ENCODE data around the gene SACS. TPM values are rescaled to one million over a fixed set of nuclear protein-coding genes. Genes with fewer than 3 reads are reported as not detected.
A peak's percentile ranks its signal among the peaks of the same experiment; 100 is the strongest.

SACS gene
- total RNA-seq, 2 experiments from 2014 or later, result 27.4 to 30.9 TPM

DNA sequence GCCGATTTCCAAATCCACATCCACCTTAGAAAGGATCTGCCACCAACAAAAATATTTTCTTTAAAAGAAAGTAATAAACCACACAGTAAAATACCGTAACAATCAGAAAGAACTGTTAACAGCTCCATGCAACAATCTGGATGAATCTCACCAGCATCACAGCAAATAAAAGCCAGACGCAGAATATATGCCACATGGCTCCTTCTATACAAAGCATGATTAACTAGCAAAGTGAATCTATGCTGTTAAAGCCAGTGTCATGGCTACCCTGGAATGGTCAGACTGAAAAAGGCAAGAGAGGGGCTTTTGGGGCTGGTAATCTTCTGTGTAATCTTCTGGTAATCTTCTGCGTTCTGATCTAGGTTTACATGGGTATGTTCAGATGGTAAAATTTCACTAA is 81.3 kb downstream of the SACS start:
- DNase-seq, result no peak
- POLR2A ChIA-PET, result no interaction called here
- ATAC-seq (ENCODE audit: low read depth), result no peak
- Mint-ChIP-seq H3K4me1 (peaks cover 5% of the 10 kb centered on the region), H3K27me3 (no peaks in the 10 kb centered on the region), H3K9me3 (peaks cover 3% of the 10 kb centered on the region), H3K4me3 (no peak overlapping the region), H3K27ac (no peak overlapping the region), H3K36me3 (peaks cover 66% of the 10 kb centered on the region)

DNA sequence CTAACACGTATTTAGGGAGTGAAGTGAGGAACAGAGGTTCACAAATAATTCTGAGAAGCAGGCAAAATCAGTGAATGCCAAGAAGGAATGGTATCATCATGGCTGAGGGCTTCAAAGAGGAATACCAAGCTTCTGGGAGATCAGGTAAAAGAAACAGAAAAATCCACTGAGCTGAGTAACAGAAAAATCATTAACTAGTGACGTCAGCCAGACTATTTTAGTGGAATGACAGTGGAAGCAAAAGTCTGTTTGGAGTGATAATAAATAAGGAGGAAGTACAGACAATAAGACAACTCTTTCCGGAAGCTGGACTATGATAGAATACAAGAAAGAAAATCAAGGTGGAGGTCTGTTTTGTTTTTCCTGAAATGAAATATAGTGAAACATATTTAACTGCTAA is 83.5 kb downstream of the SACS start:
- Mint-ChIP-seq H3K4me3 (no peak overlapping the region), H3K27ac (no peak overlapping the region), H3K4me1 (peaks cover 8% of the 10 kb centered on the region), H3K27me3 (no peaks in the 10 kb centered on the region), H3K9me3 (peaks cover 3% of the 10 kb centered on the region), H3K36me3 (peaks cover 73% of the 10 kb centered on the region)
- DNase-seq (no peak), ATAC-seq (ENCODE audit: low read depth) (no peak)
- POLR2A ChIA-PET, result no interaction called here

DNA sequence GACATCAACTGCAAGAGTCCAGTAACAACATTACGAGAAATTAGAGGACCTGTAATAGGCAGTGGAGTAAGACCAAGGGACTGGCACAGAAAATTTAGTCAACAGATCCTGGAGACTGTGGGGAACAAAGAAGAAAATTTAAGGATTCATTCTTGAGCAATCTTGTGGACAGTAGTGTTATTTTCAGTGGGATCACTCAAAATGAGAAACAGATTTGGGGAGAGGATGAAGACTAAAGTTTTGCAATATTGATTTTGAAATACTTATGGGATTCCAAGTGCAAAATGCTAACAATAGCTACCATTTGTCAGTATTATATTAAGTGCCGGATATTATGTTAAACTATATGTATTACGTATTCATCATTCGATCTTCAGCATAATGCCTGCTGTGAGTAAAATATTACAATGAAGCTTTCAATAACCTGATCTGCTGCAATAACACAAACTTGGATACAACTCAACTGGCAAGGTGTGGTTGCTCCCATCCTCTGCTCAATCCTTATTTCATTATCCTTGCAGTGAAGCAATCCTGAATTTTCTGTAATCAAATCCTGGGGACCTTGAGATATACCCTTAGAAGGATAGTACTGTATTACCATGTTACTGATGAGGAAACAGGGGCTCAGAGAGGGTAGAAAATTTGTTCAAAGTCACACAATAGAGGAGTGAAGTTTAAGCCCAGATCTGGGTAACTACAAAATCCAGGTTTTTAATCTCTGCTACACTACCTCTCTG is 84.2 kb downstream of the SACS start:
- Mint-ChIP-seq H3K9me3 (peaks cover 3% of the 10 kb centered on the region), H3K27me3 (no peaks in the 10 kb centered on the region), H3K36me3 (peaks cover 73% of the 10 kb centered on the region), H3K27ac (no peak overlapping the region), H3K4me1 (peaks cover 8% of the 10 kb centered on the region), H3K4me3 (no peak overlapping the region)
- ATAC-seq (ENCODE audit: low read depth) (no peak), DNase-seq (no peak)
- POLR2A ChIA-PET, result no interaction called here

DNA sequence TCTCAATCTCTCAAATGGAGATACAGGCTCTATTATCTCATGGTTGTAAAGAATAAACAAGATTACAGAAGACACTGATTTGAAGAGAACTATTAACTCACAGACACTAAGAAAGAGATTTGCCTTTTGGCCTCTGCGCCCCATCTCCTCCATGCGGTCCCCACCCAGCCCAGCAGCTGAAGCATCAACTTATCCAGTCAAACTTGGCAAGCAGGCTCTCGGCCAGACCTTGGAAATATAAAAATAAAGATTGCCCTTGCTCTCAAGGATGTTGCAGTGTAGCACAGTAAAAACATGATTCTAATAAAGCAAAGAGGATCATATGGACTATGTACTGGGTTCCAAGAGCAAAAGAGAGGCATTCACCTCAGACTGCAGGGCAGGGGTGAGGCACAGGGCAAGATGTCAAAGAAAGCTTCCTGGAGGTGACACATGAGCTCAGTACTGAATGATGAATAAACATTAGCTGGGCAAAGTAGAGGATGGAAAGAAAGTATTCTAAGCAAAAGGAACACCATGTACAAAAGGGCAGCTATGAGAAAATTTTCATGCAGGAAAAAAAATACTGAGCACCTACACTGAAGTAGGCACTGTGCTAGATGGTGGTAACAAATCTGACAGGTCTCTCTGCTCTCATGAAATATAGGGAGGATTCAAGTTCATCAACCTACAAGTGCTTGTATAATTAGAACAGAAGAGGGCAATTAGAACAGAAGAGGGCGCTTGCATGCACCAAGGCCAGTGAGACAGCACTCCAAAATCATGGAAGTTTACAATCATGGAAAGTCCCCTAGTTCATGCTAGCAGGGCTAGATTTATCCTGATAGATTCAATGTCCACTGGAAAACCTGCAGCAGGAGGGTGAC is 85.0 kb downstream of the SACS start:
- H3K9me3 Mint-ChIP-seq, result peaks cover 3% of the 10 kb centered on the region
- H3K4me1 Mint-ChIP-seq, result peaks cover 8% of the 10 kb centered on the region
- no peaks in the 10 kb centered on the region for H3K27me3 Mint-ChIP-seq
- no peak overlapping the region for H3K4me3 Mint-ChIP-seq
- DNase-seq (no peak), ATAC-seq (ENCODE audit: low read depth) (no peak)
- POLR2A ChIA-PET, result no interaction called here
- H3K27ac Mint-ChIP-seq, result no peak overlapping the region
- peaks cover 75% of the 10 kb centered on the region for H3K36me3 Mint-ChIP-seq

DNA sequence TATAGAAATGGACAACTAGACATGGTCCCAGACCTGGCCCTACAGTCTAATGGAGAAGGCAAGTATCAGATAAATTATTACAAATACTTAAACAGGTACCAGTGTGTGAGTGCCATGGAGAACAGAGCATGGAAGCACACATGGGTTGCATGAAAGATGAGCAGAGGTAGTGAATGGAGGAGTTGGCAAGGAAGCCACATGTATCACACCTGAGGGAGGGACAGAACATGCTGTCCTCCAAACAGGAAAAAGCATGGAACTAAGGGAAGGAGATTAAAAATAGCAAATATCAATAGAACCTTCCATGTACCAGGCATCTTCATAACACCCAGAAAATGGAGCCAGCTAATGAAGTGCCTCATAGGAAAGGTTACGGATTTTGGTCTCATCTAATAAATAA is 85.9 kb downstream of the SACS start:
- peaks cover 74% of the 10 kb centered on the region for H3K36me3 Mint-ChIP-seq
- no peak for ATAC-seq (ENCODE audit: low read depth)
- H3K9me3 Mint-ChIP-seq, result peaks cover 5% of the 10 kb centered on the region
- H3K4me1 Mint-ChIP-seq, result peaks cover 8% of the 10 kb centered on the region
- no peak for DNase-seq
- POLR2A ChIA-PET, result no interaction called here
- no peak overlapping the region for H3K4me3 Mint-ChIP-seq
- no peak overlapping the region for H3K27ac Mint-ChIP-seq
- H3K27me3 Mint-ChIP-seq, result no peaks in the 10 kb centered on the region

DNA sequence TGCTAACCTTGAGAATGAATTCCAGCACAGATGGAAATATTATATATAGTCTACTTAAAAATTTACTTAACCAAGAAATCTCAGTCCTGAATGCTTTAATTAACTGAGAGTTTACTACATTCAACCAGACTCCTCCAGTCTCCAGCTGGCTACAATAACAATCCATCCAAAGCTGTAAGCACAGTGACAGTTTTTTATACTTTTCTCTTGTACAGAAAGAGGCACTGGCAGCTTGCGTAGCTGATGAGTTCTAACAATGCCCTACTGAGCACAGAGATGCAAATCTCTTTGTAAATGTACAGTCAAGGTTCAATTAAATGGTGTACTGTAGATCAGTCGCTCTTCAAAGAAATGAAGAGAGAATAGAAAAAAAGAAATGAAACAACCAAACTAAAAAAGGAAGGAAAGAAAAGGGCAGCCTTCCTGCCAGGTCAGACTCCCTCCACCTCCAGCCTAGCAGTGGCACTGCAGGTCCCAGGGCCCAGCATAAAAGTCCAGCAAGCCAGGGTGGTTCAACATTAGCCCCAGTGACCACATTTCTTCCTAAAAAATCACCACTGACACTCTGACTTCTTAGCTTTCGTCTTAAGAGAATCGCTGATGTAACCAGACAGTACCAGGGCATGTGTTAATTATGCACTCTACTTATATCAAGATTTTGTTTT is 88.4 kb downstream of the SACS start:
- DNase-seq, result no peak
- POLR2A ChIA-PET, result no interaction called here
- peaks cover 5% of the 10 kb centered on the region for H3K4me1 Mint-ChIP-seq
- H3K4me3 Mint-ChIP-seq, result no peak overlapping the region
- ATAC-seq (ENCODE audit: low read depth), result no peak
- no peaks in the 10 kb centered on the region for H3K27me3 Mint-ChIP-seq
- peaks cover 9% of the 10 kb centered on the region for H3K9me3 Mint-ChIP-seq
- H3K36me3 Mint-ChIP-seq, result peaks cover 75% of the 10 kb centered on the region
- no peak overlapping the region for H3K27ac Mint-ChIP-seq

DNA sequence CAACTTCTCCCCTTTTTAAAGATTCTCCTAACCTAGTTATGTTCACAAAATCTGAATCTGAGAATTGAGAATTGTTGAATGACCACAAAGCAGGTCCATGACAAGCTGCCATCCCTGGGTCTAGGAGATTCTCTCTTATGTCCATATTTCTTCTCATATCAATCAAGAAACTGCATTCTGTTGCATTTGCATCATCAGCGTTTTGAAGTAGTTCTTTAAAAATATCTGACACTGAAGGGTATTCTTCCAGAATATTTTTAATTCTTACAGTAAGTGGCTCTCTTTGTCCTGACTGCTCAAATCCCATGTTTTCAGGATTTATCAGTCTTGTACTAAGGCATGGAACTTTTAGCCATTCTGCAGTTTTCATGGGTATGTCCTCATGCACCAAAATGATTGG is 94.3 kb downstream of the SACS start:
- POLR2A ChIA-PET, result no interaction called here
- H3K27ac Mint-ChIP-seq, result no peak overlapping the region

DNA sequence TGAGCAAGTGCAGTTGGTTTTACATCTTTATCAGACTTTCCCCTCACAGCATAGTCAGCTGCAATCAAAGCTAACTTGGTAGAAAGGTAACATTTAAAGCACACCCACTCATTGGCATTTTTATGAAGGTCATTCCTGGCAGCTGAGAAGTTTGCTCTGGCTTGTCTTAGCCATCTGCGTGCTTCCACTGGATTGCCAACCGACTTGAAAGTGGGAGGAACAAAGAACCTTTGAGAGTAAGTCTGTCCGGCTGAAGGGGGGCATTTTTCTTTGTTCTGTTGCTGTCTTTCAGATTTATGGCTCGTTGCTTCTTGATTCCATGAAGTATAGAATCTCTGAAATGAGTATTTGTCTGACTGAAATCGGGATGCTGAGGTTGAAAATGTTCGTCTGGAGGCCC is 103.1 kb downstream of the SACS start:
- Mint-ChIP-seq H3K9me3 (peaks cover 11% of the 10 kb centered on the region), H3K36me3 (peaks cover 41% of the 10 kb centered on the region), H3K27ac (no peak overlapping the region), H3K4me1 (no peaks in the 10 kb centered on the region), H3K27me3 (no peaks in the 10 kb centered on the region), H3K4me3 (no peak overlapping the region)
- DNase-seq, result no peak
- no peak for ATAC-seq (ENCODE audit: low read depth)
- POLR2A ChIA-PET, result no interaction called here

More for the DNA sequence above, 94.3 kb downstream of the SACS start:
- Mint-ChIP-seq H3K4me1 (no peaks in the 10 kb centered on the region), H3K36me3 (peaks cover 73% of the 10 kb centered on the region), H3K9me3 (peaks cover 34% of the 10 kb centered on the region), H3K4me3 (no peak overlapping the region), H3K27me3 (no peaks in the 10 kb centered on the region)
- DNase-seq (no peak), ATAC-seq (ENCODE audit: low read depth) (no peak)

DNA sequence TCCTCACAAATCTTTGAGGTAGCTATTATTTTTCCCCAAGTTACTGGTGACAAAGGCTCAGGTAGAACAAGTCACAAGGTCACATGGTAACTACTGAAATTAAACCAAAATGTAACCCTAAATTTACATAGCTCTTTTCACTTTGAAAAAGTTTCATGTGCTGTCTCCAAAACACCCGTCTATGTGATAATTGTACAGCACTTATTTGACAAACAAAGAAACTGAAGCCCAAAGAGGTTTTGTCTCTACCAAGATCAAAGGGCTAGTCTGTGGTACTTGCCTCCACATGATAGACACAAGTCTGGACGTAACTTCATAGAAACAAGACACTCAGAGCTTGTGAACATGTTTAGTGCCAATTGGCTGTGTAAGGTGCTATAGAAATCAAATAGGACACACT is 108.3 kb downstream of the SACS start:
- Mint-ChIP-seq H3K9me3 (no peaks in the 10 kb centered on the region), H3K4me1 (peaks cover 26% of the 10 kb centered on the region), H3K27ac (no peak overlapping the region), H3K4me3 (no peak overlapping the region), H3K36me3 (peaks cover 6% of the 10 kb centered on the region), H3K27me3 (no peaks in the 10 kb centered on the region)
- ATAC-seq (ENCODE audit: low read depth), result no peak
- POLR2A ChIA-PET, result no interaction called here
- no peak for DNase-seq

DNA sequence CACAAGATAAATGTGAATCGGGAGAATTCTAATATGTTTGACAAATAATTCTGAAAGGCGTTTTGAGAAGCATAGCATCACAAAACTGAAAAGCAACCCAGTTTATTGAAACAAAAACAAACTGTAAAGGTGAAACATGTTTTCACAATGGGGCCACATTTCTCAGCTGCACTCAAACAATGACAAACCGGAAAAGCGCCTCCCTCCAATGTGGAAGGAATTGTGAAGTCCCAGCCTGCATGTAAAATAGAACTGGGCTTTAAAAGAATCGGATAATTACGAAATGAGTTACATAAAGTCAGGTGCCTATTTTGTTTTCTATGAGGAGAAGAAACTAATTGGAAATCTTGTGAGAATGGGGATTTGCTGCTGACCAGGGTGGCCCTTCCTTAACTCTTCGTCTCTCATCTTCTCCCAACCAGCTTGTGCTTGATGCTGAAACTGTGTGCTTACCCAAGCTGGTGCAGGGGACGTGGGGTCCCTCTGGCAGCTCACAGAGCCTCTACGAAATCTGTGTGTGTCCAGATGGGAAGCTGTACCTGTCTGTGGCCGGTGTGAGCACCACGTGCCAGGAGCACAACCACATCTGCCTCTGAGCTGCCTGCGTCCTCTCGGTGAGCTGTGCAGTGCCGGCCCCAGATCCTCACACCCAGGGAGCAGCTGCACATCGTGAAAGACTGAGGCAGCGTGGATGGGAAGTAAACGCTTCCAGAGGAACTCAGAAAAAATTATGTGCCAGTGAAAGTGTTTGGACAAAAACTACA is 109.4 kb downstream of the SACS start:
- Mint-ChIP-seq H3K27me3 (no peaks in the 10 kb centered on the region), H3K4me3 (no peak overlapping the region), H3K4me1 (peaks cover 33% of the 10 kb centered on the region), H3K27ac (no peak overlapping the region), H3K9me3 (no peaks in the 10 kb centered on the region), H3K36me3 (peaks cover 6% of the 10 kb centered on the region)
- DNase-seq, result no peak
- POLR2A ChIA-PET, result no interaction called here
- no peak for ATAC-seq (ENCODE audit: low read depth)

DNA sequence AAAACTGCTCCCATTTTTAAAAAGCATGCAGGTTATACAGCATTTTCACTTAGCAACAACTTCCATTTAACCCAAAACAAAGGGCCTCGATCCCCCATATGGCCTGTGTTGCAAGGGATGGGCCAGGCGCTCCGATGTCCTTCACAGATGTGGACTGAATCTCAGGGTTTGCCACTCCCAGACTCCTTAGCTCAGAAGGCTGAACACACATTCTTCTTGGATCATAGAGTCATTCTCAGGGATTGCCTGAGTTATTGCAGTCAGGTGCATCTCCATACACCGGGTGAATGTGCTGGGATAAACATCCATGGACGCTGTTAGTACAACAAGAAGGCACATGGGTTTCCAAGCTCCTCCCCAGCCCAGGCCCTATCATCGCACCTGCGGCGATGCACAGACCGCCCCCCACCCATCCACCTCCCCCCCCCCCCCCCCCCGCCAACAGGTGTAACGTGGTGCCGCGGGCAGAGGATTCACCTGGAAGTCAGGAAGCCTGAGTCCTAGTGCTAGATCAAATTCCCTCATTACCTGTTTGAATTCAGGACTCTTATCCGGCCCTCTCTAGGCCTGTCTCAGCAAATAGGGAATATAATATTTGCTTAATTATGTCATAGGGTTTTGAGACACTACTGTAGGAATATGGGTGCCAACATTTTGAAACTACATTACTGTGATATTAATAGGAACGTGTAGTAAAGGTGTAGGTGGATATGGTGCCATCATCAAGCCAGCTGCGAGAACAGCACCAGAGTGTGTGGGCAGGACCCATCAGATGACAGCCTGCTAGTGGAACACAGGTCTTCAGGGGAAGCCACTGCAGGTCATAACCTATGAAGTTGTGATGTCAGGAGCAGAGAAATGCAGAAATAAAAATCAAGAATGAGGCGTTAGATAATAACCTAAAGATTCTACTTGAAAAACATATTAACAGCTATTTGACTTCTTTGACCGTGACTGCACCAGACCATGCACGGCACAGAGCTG is 110.9 kb downstream of the SACS start:
- Mint-ChIP-seq H3K9me3 (no peaks in the 10 kb centered on the region), H3K27ac (peak overlapping the region; percentile 83), H3K36me3 (peaks cover 5% of the 10 kb centered on the region), H3K4me3 (no peak overlapping the region), H3K27me3 (no peaks in the 10 kb centered on the region), H3K4me1 (peaks cover 37% of the 10 kb centered on the region)
- POLR2A ChIA-PET, result no interaction called here
- ATAC-seq (ENCODE audit: low read depth) (no peak), DNase-seq (no peak)

DNA sequence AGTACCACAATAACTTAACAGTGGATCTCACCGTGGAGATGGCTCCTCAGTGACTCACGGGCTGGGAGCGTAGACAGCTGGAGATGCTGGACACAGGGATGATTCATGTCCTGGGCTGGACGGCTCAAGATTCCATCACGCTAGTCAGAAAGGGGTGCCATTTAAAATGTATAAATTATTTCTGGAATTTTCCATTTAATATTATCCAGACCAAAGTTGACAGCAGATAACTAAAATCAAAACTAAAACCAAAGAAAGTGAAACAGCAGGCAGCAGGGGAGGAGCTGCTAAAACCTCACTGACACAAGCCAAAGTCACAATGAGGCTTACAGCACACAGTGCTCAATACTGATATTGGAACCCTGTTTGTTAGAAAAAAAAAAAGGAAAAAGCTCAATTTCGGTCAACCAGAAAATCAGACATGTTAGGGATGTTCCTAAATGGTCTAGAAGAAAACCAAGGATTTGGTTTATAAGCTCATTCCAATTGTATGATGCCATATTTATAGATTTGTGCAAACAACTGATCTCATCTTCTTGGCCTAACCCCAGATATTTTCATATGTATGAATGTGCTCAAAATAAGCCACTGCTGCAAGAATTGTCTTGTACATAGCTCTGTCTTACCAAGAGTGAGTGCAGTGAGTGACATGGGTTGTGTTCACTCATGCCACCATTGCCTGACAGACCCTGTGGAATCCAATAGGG is 111.8 kb downstream of the SACS start:
- Mint-ChIP-seq H3K4me1 (peaks cover 37% of the 10 kb centered on the region), H3K4me3 (peak overlapping the region; percentile 79), H3K27me3 (peaks cover 4% of the 10 kb centered on the region), H3K9me3 (no peaks in the 10 kb centered on the region), H3K27ac (peak overlapping the region; percentile 83), H3K36me3 (no peaks in the 10 kb centered on the region)
- ATAC-seq (ENCODE audit: low read depth) (peak; percentile 85), DNase-seq (no peak)
- POLR2A ChIA-PET, result interaction anchor here (0.7 to 1.1 kb wide), 2 partner anchors 54 to 935 kb away, joined by 3 to 5 read pairs; no protein-coding TSS in a partner anchor

All from activated naive CD8-positive, alpha-beta T cell treated with anti-CD3 and anti-CD28 coated beads, Interleukin-2, amount 10 ng/mL, durations not matched to agents 7 days and 5 days (primary cell).